Myocyte (in vitro differentiated cells): ENCODE results near the gene KRTAP19-7. TPM values are rescaled to one million over a fixed set of nuclear protein-coding genes. Genes with fewer than 3 reads are reported as not detected.

Source experiments
- DNase-seq: peaks from one replicate; pipeline ENCODE4 v3.0.0-alpha.2; 2012; ENCODE audit warnings: low read depth
- polyA plus RNA-seq: library from polyadenylated mRNA; unstranded; fragments of >200 nt; gene quantifications from one replicate; pipeline ENCODE4 v1.2.1, GENCODE V29; 2012; ENCODE audit warnings: missing spikeins
- total RNA-seq: library from RNA; depleted of rRNA; stranded (reverse); fragments of >200 nt; gene quantifications from 2 replicates; pipeline ENCODE4 v1.2.3, GENCODE V29; 2014

The KRTAP19-7 gene, protein sequence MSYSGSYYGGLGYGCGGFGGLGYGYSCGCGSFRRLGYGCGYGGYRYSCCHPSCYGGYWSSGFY
- not detected in 2 replicates for total RNA-seq
- not detected for polyA plus RNA-seq

DNA sequence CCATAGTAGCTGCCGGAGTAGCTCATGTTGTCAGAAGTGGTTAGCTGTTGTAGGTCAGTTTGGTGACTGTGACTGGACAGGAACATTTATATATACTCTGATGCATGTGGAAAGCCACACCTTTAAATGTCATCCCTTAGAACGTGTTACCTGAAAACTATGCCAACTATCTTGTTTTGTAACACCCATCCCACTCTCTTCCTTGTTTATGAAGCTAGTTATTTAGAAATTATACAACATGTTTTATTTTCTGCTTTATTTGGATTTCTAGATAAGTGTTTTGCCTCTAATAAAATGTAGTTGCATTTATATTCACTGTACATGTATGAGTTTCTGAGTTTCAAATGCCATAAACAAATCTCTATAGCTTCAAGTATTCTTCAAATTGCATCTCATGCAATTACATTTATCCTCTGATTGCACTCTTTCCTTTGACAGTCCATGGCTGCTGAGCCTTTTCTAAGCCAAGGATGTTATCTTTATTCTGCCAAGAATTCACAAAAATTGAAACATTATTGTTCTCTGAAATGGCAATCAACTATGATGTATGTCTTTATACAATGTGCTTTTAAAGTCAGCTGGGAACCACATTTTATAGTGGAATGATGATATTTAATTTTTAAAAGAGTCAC lies at the start of gene KRTAP19-7:
TSS of gene KRTAP19-7 (minus strand) at position 51 of the 632 bp plus-strand sequence. CDS start at position 26, 25 bp downstream.
- no peak for DNase-seq

DNA sequence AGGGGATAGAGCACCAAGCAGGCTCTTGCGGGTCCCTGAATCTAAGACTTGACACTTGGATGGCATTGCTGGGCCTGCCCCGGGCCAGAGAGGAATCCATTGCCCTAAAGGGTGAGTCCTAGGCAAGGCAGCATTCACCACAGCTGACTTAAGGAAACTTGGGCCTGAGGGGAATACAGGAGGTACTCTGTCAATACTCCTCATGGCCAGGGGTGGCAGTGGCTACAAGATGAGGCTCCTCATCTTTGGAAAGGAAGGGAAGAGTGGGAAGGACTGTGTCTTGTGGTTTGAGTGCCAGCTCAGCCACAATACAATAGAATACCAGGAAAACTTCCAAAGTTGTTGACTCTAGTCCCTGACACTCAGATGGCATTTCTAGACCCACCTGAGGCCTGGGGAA lies 44.9 kb upstream of the KRTAP19-7 start:
- no peak for DNase-seq

DNA sequence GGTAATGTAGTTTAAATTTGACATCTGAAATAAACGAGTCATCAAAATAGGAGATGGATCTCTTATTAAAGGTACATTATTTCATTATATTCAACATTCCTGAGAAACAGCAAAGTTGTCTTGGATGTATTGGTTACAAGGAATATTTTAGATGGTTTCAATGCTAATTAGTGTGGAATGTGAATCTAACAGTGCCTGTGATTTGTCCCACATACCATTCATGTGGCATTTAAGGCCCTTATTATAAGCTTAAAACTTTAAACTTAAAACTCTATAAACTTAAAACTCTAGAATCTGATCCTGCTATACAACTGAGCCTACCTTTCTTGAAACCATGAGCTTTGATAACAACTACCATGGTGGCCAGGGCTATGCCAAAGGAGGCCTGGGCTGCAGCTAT lies 39.7 kb upstream of the KRTAP19-7 start, which contains the start of gene KRTAP22-1:
TSS of gene KRTAP22-1 (plus strand) at position 301 of the 400 bp plus-strand sequence.
- DNase-seq: no peak

DNA sequence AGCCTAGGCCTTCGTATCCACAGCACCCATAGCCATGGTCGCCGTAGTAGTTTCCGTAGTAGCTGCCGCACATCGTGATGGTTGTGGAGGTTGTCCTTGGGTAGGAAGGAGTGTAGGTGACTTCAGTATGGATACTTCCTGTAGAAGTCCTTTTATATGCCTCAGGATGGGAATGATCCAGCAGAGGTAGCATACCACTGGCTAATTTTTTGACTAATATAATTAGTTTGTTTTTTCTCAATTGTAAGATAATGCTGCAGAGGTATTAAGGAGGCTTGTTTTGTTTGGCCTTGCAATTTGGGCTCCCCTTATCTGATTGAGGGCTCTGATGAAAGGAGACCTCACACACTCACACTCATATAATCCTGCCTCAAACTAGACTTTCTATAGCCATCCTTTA lies 37.7 kb upstream of the KRTAP19-7 start, which contains the start of gene KRTAP6-2:
TSS of gene KRTAP6-2 (minus strand) at position 101 of the 400 bp plus-strand sequence. CDS start at position 73, 28 bp downstream.
- DNase-seq: no peak

DNA sequence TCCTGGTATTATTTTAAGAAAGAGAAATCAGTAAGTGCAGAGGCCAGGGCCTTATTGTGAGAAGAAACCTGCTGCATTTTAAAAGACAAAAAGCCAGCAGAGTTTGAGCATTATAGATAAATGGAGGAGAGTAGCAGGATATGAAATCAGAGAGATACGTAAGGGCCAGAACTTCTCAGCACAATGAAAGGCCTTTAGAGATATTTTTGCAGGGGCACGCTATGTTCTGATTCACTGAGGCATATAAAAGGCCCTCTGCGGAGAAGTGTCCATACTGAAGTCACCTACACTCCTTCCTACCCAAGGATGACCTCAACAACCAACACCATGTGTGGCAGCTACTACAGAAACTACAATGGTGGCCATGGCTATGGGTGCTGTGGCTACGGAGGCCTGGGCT lies 31.0 kb upstream of the KRTAP19-7 start, which contains the start of gene KRTAP6-3:
TSS of gene KRTAP6-3 (plus strand) at position 301 of the 400 bp plus-strand sequence. CDS start at position 307, 6 bp downstream.
- DNase-seq: no peak

DNA sequence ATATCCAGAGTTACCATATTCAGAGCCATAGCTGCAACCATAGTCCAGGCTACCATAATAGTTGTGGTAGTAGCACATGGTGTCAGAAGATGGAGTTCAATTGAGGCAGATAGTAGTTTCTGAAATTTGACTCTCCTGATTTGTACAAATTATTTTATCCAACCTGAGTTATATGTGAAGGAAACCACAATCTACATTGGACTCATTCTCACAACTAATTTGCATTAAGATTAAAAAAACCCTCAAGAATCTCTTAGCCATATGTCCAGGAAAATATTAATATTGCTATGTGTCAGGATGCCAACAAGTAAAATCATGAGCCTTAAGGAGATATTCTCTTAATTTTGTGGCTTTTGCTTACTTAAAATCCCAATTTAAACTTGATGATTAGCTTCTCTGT lies 29.2 kb upstream of the KRTAP19-7 start, which contains the start of gene KRTAP22-2:
TSS of gene KRTAP22-2 (minus strand) at position 101 of the 400 bp plus-strand sequence.
- no peak for DNase-seq

DNA sequence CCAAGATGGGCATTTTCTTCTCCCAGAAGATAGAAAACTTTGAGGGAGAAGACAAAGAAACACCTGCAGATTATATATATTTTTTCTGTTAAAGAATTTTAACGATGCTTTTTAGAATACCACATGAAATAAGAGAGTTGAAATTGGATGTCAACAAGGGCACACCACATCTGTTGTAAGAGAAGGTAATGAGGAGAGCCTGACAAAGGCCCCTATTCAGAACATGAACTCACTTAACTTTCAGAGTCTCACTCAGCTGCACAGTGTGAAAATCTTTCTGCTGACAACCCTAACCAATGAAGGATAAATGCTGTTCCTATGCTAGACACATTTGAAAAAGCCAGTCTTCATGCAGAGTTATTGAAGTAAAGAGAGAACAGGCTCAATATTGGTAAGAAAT lies 21.8 kb upstream of the KRTAP19-7 start:
- DNase-seq: no peak

DNA sequence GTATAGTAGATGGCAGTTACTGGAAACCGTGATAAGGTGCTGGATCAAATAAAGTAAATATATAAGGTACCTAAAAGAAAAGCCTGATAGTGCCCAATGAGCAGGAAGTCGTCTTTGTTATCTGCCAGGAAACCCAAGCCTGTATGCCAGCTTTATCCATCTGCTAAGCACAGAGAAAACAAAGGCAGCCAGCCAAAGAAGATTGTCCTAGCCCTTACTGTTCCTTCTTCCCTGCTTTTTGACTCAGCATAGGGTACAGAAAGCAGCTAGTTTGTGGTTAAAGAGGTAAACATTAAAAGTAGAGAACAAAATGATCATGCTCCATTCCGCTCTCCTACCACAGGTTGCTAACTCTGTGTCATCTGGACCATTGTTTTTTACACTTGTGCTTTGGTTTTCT lies 19.0 kb upstream of the KRTAP19-7 start:
- no peak for DNase-seq

DNA sequence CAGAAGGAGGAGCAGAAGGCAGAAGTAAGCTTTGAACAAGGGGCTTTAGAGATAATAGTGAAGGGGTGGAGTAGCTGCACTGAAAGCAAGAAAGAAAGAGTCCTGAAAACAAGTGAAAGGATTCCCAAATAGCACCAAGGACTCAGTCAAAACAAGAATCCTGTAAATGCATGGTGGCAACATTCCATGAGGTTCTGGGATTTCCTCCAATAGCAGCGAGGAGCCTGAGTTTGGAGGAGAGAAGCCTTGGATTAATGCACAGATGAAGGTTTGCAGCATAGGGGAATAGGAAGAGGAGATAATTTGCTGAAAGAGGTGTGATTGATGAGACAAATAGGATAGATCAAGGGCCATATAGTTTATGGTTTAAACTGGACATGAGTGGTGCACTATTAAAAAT lies 18.2 kb upstream of the KRTAP19-7 start:
- DNase-seq: no peak

DNA sequence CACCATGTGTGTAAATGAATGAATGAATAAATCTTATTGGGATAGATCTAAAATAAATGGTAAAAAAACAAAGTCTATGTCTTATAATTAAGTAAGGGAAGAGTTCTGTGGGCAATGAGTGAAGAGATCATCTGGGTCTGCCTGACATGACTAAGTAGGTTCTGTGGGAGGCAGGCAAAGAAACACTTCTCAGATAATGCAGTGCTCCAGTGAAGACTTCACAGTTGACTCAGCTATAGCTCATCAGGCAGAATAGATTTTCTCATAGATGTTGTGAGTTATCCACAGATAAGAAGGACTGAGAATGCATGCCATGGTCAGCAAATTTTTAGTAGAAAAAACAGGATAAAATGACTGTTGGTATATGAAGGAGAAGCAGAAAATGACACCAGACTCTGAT lies 16.7 kb upstream of the KRTAP19-7 start:
- no peak for DNase-seq

DNA sequence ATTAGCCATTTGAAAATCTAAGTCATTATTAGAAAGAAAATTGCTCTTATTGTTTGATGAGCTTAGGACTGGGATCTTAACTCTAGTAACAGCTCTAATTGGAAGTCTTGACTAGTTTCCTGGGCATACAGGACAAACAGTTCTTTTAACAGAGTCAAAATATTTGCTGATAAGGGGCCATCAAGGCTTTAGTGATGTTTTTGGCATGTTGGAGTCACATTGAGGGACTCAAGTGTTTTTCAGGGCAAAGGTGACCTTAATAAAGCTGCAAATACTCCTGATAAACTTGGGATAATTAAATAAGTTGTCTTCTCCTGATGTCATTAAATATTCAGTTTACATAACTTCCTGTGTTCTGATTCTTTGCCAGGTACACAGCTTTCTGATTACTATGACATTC lies 6.5 kb upstream of the KRTAP19-7 start:
- DNase-seq: no peak

DNA sequence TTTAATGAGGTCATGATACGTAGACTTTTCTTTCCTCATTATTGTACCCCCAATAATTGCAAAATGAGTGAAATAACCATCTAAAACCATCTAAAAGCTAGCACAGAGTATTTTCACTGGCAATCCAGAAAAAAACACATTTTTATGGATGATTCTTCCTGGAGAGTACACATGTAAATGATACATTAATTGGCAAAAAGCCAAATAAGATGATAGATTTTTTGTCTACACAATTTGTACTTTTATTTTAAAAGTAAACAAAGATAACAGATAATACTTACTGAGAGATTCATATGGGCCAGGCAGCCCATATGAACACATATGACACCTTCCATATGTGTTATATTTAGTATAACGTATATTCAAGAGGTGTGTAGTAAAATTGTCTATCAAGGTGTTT lies 2.5 kb upstream of the KRTAP19-7 start:
- DNase-seq: no peak

DNA sequence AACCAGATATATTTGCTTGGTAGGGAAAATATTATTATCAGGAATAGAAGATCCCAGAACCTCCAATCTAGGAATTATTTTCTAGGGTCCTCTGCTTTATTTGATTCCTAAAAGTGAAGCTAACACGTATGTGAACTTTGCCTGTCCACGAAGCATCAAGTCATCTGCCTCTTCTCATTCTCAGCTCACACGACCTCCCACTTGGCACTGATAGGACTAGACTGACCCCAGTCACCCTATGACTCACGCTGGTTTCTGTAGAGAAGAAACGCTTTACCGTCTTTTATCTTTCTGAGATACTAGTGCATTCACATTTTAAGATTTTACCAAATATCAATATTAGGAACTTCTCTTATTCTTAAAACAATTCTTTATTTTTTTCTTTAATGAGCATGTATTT lies 2.0 kb upstream of the KRTAP19-7 start:
- DNase-seq: no peak

DNA sequence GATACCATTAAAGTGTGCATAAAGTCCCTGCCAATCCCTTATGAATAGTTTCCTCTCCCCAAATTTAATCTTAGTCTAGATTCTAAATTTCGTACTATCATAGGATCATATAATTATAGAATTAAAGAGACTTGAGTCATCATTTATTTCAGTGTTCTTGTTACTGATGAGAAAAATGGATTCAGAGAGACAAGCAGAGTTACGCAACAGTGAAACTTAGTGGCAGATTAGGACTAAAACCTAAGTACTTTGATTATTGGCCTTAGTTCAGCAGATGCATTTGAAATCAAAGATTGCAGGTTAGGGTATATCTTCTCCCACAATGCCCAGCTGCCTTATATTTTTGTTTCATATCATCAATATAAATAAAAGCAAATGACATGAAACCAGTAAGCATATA lies 843 bp upstream of the KRTAP19-7 start:
- no peak for DNase-seq

DNA sequence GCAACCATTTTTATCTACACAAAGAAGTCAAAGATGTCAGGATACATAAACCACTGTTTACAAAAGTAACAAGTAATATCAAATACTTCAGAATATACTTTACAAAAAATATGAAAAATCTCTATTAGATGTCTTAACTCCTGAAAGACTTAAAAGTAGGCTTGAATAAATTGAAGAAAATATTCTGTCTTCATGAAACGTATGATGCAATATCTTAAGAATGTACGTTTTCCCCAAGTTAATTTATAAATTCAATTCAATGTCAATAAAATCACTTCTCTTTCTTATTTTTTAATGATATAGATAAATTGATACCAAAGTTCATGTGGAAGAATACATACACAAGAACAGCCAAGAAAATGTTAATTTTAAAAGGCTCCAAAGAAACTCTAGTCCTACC lies 6.0 kb downstream of the KRTAP19-7 start:
- DNase-seq: no peak

DNA sequence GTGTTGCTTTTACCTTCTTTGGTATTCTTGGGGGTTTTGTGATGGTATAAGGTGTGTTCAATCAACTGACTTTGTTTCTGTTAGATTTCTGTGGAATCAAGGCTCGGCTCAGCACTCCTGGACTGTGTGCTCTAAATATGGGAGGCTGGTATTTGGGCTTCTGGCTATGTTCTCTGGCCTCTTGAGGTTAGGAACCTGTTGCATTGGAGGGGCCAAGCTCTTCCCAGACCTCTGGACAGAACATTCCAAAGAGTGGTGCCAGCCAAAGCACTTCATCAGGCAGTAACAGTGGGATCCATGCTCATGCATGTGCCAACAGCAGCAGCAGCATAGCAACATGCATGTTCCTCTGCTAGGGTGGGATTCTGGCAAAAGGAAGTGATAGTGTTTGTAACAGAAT lies 8.3 kb downstream of the KRTAP19-7 start:
- DNase-seq: no peak

DNA sequence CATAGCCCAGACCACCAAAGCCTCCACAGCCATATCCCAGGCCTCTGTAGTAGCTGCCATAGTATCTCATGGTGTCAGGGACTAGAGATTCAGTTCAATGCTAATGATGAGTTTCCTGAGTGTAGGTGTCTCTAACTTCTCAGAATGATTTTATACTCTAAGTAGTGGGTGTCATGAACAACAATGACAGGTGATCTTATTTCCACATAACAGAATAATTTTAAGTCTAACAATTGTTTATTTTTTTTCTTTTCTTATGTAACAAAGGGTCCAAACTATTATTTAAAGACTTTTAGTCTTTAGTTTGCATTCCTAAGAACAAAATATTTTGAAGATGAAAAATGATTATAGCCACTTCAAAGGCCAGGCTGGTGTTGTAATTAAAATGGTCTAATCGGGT lies 19.4 kb downstream of the KRTAP19-7 start, which contains the start of gene KRTAP19-6:
TSS of gene KRTAP19-6 (minus strand) at position 101 of the 400 bp plus-strand sequence. CDS start at position 70, 31 bp downstream.
- no peak for DNase-seq

DNA sequence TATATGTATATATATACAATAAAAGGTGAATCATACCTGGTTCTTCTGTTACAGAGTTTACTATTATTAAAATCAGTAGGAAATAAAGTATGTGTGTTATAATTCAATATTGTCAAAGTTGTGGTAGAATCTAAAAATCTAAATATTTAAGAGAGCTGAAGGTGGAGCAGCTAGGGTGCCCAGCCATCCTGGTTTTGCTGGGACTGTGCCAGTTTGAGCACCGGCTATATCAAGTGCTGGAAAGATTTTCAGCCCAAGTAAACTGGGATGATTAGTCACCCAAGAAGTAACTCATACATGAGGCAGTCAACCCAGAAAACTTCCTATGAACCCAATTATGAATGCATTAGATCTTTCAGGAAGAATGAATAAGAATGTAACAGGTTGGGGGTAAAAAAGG lies 42.2 kb downstream of the KRTAP19-7 start:
- no peak for DNase-seq

DNA sequence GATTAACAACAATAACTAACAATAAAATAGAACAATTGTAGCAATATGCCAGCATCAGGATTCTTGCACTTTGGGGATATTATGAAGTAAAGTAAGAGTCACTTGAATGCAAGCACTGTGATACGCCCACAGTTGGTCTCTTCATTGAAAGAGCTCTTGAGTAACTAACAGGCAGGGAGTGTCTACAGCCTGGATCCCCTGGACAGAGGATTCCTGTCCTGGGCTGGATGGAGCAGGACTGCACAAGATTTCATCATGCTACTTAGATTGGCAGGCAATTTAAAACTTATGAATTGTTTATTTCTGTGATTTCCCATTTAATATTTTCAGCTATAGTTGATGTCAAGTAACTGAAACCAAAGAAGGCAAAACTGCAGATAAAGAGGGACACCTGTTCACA lies 45.4 kb downstream of the KRTAP19-7 start:
- DNase-seq: no peak
